T-helper 2 cell treated with Interferon-gamma antibody and Interleukin-4, amounts not matched to agents 100 ng/mL and 5 ng/mL, for 36 hours (primary cell): ENCODE data around the gene LIME1. TPM values are rescaled to one million over a fixed set of nuclear protein-coding genes. Genes with fewer than 3 reads are reported as not detected.

ENCODE experiments used
- intact Hi-C: fragments of 100-400 bp; cut with micrococcal nuclease; formaldehyde crosslinking; loops from one replicate; pipeline ENCODE4 v1.15.1; 2023
- total RNA-seq: library from RNA; stranded (reverse); gene quantifications from 2 replicates; pipeline ENCODE4 v1.2.3, GENCODE V29; 2022

LIME1 gene
- total RNA-seq, 1 donor from 2014 or later = 185 TPM

DNA sequence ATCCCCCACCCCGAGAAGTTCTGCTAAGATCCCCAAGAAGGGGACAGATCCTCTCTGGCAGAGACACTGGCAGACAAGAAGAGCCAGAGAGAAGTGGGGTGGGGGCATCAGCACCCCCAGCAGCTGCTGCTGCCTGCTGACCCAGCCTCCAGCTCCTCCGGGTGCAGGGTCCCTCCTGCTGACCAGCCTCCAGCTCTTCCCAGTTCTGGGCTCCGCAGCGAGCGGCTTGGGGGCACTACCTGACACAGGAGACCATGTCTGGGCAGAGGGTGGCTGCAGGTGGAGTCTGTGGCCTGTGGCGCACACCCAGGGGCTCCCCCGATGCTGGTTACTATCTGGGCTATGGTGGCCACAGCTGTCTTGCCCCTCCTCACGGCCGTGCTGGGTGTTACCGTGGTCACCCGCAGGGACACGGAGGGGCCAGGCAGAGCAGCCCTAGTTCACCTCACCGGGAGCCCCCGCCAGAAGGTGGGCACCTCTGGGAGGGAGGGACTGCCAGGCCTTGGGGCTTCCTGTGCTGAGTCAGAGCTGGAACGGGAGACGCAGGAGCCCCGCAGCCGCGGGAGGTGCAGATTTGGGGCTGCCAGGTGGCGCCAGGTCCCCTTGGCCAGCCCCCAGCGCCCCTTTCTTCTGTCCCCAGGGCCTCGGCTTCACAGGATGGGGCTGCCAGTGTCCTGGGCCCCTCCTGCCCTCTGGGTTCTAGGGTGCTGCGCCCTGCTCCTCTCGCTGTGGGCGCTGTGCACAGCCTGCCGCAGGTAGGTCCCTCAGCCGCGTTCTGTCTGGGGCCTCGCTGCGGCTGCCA, 630 bp downstream of the LIME1 start:
- intact Hi-C loops = loop anchor here (2.0 to 10.0 kb wide), 3 partner anchors 30 to 128 kb away; partner anchors contain the start of genes ABHD16B, ARFRP1 and TPD52L2

DNA sequence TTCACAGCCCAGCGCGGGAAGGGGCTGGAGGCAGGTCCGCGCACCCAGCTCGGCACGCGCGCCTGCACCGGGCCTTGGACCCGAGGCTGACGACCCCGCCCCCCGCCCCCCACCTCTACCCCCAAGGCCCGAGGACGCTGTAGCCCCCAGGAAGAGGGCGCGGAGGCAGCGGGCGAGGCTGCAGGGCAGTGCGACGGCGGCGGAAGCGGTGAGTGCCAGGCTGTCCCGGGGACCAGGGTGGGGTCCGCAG, 1.2 kb downstream of the LIME1 start:
- intact Hi-C loops = loop anchor here (2.0 to 10.0 kb wide), 3 partner anchors 31 to 127 kb away; partner anchors contain the start of genes ABHD16B, ARFRP1 and TPD52L2

DNA sequence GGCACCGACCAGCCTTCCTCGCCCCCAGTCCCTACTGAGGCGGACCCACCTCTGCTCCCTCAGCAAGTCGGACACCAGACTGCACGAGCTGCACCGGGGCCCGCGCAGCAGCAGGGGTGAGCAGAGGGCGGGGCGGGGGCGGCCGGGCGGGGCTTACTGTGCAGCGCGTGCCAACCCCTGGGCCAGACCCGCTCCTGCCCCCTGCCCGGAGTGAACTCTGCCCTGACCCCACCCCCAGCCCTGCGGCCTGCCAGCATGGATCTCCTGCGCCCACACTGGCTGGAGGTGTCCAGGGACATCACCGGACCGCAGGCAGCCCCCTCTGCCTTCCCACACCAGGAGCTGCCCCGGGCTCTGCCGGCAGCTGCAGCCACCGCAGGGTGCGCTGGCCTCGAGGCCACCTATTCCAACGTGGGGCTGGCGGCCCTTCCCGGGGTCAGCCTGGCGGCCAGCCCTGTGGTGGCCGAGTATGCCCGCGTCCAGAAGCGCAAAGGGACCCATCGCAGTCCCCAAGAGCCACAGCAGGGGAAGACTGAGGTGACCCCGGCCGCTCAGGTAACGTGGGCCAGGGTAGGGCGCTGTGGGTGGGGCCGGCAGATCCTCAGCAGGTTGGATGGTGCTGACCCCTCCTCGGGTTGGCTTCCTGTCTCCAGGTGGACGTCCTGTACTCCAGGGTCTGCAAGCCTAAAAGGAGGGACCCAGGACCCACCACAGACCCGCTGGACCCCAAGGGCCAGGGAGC, 1.7 kb downstream of the LIME1 start:
- intact Hi-C loops = loop anchor here (2.0 to 10.0 kb wide), 3 partner anchors 31 to 127 kb away; partner anchors contain the start of genes ABHD16B, ARFRP1 and TPD52L2

DNA sequence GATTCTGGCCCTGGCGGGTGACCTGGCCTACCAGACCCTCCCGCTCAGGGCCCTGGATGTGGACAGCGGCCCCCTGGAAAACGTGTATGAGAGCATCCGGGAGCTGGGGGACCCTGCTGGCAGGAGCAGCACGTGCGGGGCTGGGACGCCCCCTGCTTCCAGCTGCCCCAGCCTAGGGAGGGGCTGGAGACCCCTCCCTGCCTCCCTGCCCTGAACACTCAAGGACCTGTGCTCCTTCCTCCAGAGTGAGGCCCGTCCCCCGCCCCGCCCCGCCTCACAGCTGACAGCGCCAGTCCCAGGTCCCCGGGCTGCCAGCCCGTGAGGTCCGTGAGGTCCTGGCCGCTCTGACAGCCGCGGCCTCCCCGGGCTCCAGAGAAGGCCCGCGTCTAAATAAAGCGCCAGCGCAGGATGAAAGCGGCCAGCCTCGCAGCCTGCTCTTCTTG, 2.2 kb downstream of the LIME1 start:
- intact Hi-C loops = loop anchor here (5.0 to 10.0 kb wide), 2 partner anchors 96 to 126 kb away; partner anchors contain the start of genes ABHD16B and TPD52L2

DNA sequence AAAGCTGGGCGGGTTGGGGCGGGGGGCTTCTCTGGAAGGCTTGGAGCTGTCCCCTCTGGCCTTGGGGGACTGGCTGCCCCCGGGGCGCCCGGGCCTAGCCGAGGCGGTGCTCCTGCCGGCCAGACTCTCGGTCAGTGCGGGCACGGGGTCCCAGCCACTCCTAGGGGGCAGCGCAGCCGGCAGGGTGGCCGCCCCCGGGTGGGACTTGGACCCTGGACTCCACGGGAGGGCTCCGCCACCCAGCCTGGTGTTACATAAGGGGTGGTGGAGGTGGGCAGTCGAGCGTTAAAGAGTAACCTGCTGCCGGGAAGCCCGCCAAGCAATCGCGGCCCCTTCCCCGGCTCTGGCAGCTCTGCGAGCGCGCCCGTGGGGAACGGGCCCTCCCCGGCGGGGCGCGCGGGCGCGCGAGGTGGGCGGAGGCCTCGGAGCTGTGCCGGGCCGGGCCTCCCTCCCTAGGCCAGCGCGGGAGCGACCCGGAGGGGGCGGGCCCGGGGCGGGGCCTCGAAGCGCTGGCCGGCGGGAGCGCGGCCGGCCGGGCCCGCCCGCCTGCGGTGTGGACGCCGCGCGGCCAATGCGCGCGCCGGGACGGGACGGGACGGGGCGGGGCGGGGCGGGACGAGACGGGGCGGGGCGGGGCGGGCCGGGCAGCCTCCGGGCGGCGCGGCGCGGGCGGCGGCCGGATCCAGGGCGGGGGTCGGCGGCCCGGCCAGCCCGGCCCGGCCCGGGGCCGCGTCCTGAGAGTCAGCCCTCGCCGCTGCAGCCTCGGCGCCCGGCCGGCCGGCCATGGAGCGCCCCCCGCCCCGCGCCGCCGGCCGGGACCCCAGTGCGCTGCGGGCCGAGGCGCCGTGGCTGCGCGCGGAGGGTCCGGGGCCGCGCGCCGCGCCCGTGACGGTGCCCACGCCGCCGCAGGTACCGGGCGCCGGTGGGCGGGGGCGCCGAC, 2.9 kb downstream of the LIME1 start, which contains the start of gene SLC2A4RG:
Gene SLC2A4RG, plus strand, starts transcription at position 647 of the 940 bp plus-strand sequence. Its CDS starts 137 bp downstream, at position 784.
- intact Hi-C loops = loop anchor here (5.0 to 10.0 kb wide), 2 partner anchors 97 to 125 kb away; partner anchors contain the start of genes ABHD16B and TPD52L2

DNA sequence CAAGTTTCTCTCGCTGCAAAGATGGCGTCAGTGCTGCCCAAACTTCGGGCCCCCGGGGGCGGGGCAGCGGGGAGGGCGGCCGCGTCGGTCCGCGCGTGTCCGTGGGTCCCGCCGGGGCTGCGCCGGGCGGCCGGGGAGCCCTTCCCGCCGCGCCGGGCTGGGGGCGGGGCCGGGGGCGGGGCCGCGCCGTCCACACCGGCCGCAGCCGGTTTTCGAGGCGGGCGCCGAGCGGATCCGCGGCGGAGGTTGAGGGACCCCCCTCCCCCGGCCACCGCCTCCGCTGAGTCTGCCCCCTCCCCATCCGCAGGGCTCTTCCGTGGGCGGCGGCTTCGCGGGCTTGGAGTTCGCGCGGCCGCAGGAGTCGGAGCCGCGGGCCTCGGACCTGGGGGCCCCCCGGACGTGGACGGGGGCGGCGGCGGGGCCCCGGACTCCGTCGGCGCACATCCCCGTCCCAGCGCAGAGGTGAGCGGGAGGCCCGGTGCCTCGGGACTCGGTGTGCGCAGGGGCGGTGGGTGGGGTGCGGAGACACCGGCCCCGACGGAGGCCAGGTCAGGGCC, 3.7 kb downstream of the LIME1 start:
- intact Hi-C loops = no loop called here

DNA sequence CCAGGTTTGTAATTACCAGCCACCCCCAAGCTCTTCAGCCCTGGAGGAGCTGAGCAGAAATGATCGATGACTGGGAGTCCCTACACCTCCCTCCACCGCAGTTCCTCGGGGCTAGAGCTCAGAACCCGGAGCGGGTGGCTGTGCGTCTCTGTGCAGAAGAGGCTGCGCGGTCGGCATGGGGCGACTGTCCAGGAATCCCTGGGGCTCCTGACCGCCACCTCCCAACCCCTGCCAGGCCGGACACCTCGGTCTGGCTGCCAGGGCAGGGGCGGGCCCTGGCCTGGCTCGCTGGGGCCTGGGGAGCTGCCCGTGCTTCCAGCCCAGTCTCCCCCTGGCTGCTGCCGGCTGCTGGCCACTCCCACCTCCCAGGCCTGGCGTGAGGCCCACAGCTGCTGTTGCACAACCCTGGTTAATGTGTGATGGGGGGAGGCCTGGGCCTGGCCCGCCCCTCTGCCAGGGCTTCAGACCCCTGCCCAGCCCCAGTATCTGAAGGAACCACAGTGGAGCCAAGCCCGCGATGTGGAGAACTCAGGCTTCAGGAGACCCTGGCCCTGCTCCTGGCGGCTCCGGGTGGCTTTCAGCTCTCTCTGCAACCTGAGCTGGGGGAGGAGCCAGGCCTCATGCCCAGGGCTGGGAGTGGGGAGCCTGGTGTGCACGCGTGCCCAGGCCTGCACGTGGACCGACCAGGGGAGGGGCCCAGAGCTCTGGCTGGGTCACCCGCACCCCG, 4.3 kb downstream of the LIME1 start:
- intact Hi-C loops = no loop called here

DNA sequence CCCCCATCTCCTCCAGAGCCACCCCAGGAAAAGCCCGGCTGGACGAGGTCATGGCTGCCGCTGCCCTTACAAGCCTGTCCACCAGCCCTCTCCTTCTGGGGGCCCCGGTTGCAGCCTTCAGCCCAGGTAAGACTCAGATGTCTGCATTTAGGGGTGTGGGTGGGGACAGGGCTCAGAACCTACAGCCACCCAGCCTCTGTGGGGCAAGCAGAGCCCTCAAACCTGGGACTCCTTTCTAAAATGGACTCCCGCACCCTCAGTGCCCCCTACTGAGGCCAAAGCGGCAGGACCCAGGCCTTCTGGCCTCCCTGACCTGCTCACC, 4.9 kb downstream of the LIME1 start:
- intact Hi-C loops = no loop called here

DNA sequence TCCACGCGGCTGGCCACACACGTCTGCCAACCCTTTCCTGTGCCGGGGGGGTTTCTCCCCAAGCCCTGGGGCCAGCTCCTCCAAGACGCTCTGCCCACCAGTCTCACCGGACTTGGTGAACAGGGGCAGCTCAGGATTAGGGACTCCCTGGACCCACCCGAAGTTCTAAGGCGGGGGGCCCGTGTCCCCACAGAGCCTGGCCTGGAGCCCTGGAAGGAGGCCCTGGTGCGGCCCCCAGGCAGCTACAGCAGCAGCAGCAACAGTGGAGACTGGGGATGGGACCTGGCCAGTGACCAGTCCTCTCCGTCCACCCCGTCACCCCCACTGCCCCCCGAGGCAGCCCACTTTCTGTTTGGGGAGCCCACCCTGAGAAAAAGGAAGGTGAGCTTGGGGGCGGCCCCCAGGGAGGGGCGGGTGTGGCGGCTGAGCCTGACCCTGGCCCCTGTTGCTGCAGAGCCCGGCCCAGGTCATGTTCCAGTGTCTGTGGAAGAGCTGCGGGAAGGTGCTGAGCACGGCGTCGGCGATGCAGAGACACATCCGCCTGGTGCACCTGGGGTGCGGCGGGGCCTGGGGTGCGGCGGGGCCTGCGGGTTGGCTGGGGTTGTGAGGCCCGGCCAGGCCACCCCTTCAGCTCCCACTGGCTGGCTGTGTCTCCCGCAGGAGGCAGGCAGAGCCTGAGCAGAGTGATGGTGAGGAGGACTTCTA, 5.4 kb downstream of the LIME1 start:
- intact Hi-C loops = no loop called here

DNA sequence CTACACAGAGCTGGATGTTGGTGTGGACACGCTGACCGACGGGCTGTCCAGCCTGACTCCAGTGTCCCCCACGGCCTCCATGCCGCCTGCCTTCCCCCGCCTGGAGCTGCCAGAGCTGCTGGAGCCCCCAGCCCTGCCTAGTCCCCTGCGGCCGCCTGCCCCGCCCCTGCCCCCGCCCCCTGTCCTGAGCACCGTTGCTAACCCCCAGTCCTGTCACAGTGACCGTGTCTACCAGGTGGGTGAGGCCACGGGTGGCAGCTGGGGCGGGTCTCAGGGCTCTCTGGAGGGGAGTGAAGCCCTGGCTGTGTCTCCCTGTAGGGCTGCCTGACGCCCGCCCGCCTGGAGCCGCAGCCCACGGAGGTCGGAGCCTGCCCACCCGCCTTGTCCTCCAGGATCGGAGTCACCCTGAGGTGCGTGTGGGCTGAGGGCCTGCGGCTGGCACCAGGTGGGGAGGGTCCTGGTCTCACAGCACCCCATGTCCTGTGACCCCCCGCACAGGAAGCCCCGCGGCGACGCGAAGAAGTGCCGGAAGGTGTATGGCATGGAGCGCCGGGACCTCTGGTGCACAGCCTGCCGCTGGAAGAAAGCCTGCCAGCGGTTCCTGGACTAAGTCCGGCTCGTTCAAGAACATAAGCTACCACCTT, 6.0 kb downstream of the LIME1 start:
- intact Hi-C loops = no loop called here

DNA sequence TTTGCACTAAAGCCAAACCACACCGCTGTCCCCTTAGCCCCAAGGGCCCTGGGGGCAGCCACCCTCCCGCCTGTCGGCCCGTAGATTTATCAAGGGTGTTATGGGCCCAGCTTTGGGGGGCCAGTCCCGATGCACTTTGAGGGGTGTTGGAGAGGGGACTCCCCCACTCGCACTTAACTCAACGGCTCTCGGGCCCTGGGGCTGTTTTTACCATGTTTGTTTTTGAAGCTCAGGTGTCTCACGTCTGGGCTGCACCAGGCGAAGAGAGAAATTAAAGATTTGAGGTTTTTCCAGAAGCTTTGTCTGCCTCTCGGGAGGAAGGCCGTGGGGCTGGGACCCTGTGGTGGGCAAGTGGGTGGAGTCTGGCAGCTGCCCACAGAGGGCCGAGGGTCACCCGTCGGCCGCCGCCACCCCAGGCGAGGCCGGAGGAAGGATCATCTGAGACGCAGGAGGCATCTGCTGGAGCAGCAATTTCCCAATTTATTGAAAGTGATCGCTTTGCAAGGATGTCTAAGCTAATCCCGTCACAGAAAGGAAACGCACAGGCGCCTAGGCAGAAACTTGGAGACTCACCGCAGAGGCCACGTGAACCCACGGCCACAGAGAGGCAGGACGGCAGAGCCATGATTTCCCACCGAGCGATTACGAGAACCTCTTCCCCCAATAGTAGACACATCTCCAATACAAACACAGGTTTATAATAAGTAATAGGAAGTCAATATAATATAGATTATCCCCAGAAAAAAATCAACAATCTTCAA, 6.9 kb downstream of the LIME1 start:
- intact Hi-C loops = no loop called here

DNA sequence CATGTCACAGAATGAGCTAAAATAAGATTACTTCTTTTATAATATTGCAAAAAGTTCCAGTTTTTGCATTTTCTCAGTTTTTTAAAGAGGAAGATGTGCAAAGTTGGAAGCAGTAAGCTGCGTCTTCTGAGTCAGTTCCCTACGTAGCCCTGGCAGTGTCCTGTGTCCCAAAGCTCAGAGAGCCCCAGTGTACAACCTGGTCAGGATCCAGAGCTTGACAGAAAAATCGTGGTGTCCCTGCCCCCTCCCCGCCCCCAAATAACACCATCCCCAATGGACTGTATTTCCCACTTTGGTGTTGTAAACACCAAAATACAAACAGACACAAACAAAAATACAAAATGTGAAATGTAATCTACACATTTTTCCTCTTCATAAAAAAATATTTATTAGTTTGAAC, 7.7 kb downstream of the LIME1 start:
- intact Hi-C loops = no loop called here

DNA sequence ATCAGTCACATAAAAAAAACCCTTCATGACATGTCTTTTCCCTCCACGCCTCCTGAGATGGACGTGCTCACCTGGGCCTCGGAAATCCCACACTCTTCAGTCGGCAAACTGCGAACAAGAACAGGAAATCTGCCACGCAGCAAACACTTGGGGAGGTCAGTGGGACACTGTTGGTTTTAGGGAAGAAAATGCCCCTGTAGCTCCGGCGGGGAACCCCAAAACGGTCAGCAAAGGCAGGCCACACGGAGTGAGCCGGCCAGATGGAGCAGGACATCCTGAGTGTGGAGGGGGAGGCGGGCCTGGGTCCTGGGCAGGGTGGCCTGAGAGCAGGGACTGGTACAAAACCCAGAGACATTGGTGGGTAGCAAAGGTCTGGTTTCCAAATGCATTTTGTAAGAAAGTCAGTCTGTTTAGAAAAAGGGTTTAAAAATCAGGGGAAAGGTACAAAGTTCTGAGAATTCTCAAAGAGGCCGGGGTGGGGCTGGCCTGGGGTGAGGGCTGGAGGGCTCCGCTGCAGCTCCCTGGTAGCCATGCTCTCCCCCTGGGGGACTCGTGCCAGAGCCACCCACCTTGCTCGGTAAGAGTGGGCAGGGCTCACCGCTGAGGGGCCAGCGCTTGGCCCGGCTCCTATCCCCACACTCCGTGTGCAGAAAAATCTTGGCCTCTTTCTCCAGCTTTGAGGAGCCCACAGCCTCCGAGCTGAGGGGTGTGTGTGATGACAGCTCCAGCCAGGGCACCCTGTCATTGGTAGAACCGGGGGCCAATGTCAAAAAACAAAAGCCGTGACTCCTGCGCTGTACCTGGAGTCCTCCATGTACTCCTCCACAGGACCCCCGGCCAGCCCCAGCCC, 8.3 kb downstream of the LIME1 start:
- intact Hi-C loops = no loop called here

DNA sequence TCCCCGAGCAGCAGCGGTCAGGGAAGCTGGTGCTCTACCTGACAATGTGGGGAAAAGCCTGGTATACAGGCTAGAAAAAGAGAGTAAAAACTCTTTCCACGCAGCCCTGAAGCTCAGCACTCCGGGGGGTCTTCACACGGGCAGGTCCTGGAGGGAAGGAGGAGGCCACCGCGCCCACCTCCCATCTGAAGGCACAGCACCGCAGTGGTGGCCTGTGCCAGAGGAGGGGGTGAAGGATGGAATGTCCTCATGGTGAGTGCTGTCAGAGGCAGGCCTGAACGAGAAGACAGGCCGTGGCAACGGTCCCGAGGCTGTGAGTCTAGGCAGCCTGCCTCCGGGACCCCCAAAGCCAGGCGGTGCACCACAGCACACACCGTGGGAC, 9.0 kb downstream of the LIME1 start:
- intact Hi-C loops = no loop called here

DNA sequence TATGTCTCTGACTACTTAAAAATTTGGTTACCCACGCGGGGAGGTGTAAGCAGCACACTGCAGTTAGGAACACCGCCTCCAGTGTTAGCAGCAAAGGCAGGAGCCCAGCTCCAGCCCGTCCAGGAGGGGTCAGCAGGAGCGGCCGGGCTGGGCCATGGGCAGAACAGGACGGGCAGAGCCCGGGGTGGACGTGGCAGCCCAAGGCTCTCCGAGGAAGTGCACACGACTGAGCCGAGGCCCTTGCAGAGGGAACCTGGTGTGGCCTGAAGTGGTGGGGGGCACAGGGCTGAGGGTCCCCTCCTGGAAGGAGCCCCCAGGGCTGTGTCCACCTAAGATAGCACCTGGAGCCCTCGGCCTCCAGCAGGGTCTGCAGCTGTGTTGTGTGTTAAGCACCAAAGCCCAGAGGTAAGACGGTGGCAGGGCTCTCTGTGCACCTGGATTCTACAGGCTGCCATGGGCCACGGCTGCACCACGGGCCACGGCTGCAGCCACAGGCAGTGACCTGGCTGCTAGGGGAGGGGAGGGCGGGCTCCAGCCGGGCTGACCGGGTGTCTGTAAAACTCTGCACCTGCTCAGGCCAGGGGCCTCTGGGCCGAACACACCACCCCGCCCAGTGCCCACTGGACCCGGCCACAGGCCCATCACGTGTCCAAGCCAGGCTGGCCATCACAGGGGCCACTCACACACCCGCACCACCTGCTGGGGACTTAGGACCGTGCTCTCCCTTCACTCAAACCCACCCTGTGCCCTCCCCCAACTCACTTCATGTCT, 9.7 kb downstream of the LIME1 start:
- intact Hi-C loops = no loop called here

DNA sequence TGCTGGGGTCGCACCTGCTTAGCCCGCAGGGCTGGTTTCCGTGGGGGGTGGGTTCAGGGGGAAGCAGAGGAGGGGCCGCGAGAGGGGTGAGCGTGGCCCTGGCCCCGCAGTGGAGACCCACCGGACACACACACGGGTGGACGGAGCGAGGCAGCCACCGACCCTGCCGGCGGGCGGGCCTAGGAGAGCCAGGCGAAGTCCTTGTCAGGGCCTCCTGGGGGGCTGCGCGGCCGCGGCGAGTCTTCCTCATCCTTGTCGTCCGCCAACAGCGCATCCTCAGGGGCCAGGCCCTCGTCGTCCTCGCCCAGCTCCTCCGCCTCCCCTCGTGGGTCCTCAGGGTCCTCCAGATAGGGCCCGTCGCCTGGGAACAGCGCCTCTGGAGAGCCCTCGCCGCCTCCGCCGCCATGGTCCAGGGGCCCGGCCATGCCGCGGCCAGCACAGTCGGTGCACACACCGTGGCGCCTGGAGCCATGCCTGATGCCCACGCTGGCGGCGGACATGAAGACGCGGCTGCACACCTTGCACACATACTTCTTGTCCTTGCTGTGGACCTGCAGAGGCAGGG, 10.4 kb downstream of the LIME1 start:
- intact Hi-C loops = no loop called here
